Upper lobe of right lung (tissue), 1 donor: ENCODE data around the gene GPR183. TPM values are rescaled to one million over a fixed set of nuclear protein-coding genes. Genes with fewer than 3 reads are reported as not detected.

Experiments used
- ATAC-seq: fragments of 200-7000 bp; cut with Tn5 transposase; one replicate; pipeline ENCODE4 v1.9.1; 2020; ENCODE audit warnings: mild to moderate bottlenecking, moderate library complexity
- DNase-seq: peaks from one replicate; pipeline ENCODE4 v3.0.0-alpha.2; 2020
- H3K27ac ChIP-seq: fragments of 200-600 bp; one replicate; pipeline ENCODE4 v1.8.0; 2022
- H3K27me3 ChIP-seq: fragments of 200-600 bp; one replicate; pipeline ENCODE4 v1.8.0; 2022; ENCODE audit warnings: mild to moderate bottlenecking
- H3K36me3 ChIP-seq: fragments of 200-600 bp; one replicate; pipeline ENCODE4 v1.8.0; 2022
- H3K4me1 ChIP-seq: fragments of 200-600 bp; one replicate; pipeline ENCODE4 v1.8.0; 2022
- H3K4me3 ChIP-seq: fragments of 200-600 bp; one replicate; pipeline ENCODE4 v1.8.0; 2022; ENCODE audit warnings: mild to moderate bottlenecking
- H3K9me3 ChIP-seq: fragments of 200-600 bp; one replicate; pipeline ENCODE4 v1.8.0; 2022
- CTCF ChIP-seq: fragments of 200-600 bp; IDR thresholded peaks from one replicate; pipeline ENCODE4 v1.8.0; 2022; ENCODE audit warnings: antibody characterized with exemption
- intact Hi-C: fragments of 100-400 bp; cut with DNase I; formaldehyde crosslinking; loops from one replicate; pipeline ENCODE4 v1.11.0; 2022
- long read RNA-seq: library from polyadenylated mRNA; unstranded; transcript quantifications from one replicate; pipeline ENCODE4 v2.0.0, GENCODE V29; 2021
- total RNA-seq: library from RNA; stranded (reverse); fragmentation: NEBNext Ultra II Directional; extraction: Animal tissue kit (Norgen Biotek cat#: 25700); gene quantifications from one replicate; pipeline ENCODE4 v1.2.1, GENCODE V29; 2021
- donor health status: DM: no; HTN: yes; CAD: no; lungs with severe emphysema.

GPR183 gene
- total RNA-seq, result 13.6 TPM
- long read RNA-seq, transcript GPR183-201 (2 exons, 1,700 nt), result major isoform, 13 of 14 reads
- long read RNA-seq, partial matches to known transcripts, result 0 of 14 reads
- long read RNA-seq, other reads (novel, unspliced or antisense), result 1 of 14 reads

GRCh38 chr13:99307247-99307646 lies at the start of gene GPR183:
TSS of gene GPR183 (minus strand) at chr13:99307399. CDS start at chr13:99296145, 11,254 bp downstream.
- Histone ChIP-seq H3K9me3 (no peaks in the 10 kb centered on the region), H3K27me3 (no peaks in the 10 kb centered on the region), H3K4me3 (peak within 1 kb of the TSS; percentile 25), H3K4me1 (peaks cover 22% of the 10 kb centered on the region), H3K27ac (peak within 1 kb of the TSS; percentile 56), H3K36me3 (no peaks in the 10 kb centered on the region)
- no peak for TF ChIP-seq CTCF
- ATAC-seq (peak; percentile 57), DNase-seq (no peak)
- intact Hi-C loops, result no loop called here

- Histone ChIP-seq H3K9me3 (no peaks in the 10 kb centered on the region), H3K27me3 (no peaks in the 10 kb centered on the region), H3K27ac (peak overlapping the region; percentile 80), H3K4me1 (peaks cover 22% of the 10 kb centered on the region), H3K36me3 (no peaks in the 10 kb centered on the region), H3K4me3 (peak overlapping the region; percentile 25)
- DNase-seq, result no peak
- ATAC-seq, result peak; percentile 75
- intact Hi-C loops, result no loop called here
- no peak for TF ChIP-seq CTCF
Measured at GRCh38 chr13:99356262-99357091, 49.3 kb upstream of the GPR183 start.

GRCh38 chr13:99356012-99356261 lies 48.7 kb upstream of the GPR183 start:
- intact Hi-C loops, result no loop called here
- Histone ChIP-seq H3K27me3 (no peaks in the 10 kb centered on the region), H3K9me3 (no peaks in the 10 kb centered on the region), H3K4me1 (peaks cover 22% of the 10 kb centered on the region), H3K36me3 (no peaks in the 10 kb centered on the region), H3K27ac (peak overlapping the region; percentile 80), H3K4me3 (peak overlapping the region; percentile 25)
- no peak for TF ChIP-seq CTCF
- ATAC-seq (no peak), DNase-seq (no peak)

GRCh38 chr13:99355267-99356011 lies 48.2 kb upstream of the GPR183 start:
- Histone ChIP-seq H3K4me3 (no peak overlapping the region), H3K9me3 (no peaks in the 10 kb centered on the region), H3K27me3 (no peaks in the 10 kb centered on the region), H3K27ac (peak overlapping the region; percentile 80), H3K4me1 (peaks cover 22% of the 10 kb centered on the region), H3K36me3 (no peaks in the 10 kb centered on the region)
- intact Hi-C loops, result no loop called here
- DNase-seq (no peak), ATAC-seq (peak; percentile 8)
- no peak for TF ChIP-seq CTCF

- H3K4me1 ChIP-seq, result peaks cover 22% of the 10 kb centered on the region
- no peaks in the 10 kb centered on the region for H3K27me3 ChIP-seq
- H3K36me3 ChIP-seq, result no peaks in the 10 kb centered on the region
- TF ChIP-seq CTCF, result no peak
- no peaks in the 10 kb centered on the region for H3K9me3 ChIP-seq
- peak overlapping the region; percentile 80 for H3K27ac ChIP-seq
- intact Hi-C loops, result no loop called here
- no peak for ATAC-seq
- H3K4me3 ChIP-seq, result no peak overlapping the region
- DNase-seq, result no peak
Measured at GRCh38 chr13:99354371-99354951, 47.3 kb upstream of the GPR183 start.
